Spleen (tissue), 11 donors: ENCODE measurements around the gene PSME3IP1. TPM values are rescaled to one million over a fixed set of nuclear protein-coding genes. Genes with fewer than 3 reads are reported as not detected.

Source experiments
- DNase-seq: peaks from one replicate; pipeline ENCODE4 v3.0.0-alpha.2; 2020
- H3K27ac ChIP-seq, 8 donors: fragments of 200-600 bp; sonication (generic) in 7 of 8; 1 replicate in 4 of 8; 2 replicates in 4 of 8; pipeline versions ENCODE4 v1.5.0 to v1.8.0; 2016 to 2021; ENCODE audit warnings: inconsistent platforms in 4 of 8, mild to moderate bottlenecking in 4 of 8, moderate library complexity in 1 of 8
- H3K27me3 ChIP-seq, 7 donors: fragments of 200-600 bp; sonication (generic) in 6 of 7; replicated peaks in 1 of 7; 1 replicate in 4 of 7; 2 replicates in 3 of 7; pipeline versions ENCODE4 v1.5.0 to v1.8.0; 2016 to 2021; ENCODE audit warnings: inconsistent platforms in 3 of 7, mild to moderate bottlenecking in 1 of 7
- H3K36me3 ChIP-seq, 6 donors: fragments of 200-600 bp; sonication (generic) in 5 of 6; 1 replicate in 4 of 6; 2 replicates in 2 of 6; pipeline versions ENCODE4 v1.5.0 to v1.8.0; 2016 to 2021; ENCODE audit warnings: inconsistent platforms in 2 of 6
- H3K4me1 ChIP-seq, 6 donors: fragments of 200-600 bp; sonication (generic) in 5 of 6; 1 replicate in 3 of 6; 2 replicates in 3 of 6; pipeline versions ENCODE4 v1.5.0 to v1.8.0; 2016 to 2021; ENCODE audit warnings: inconsistent platforms in 3 of 6
- H3K4me3 ChIP-seq, 8 donors: fragments of 200-600 bp; sonication (generic) in 7 of 8; 1 replicate in 4 of 8; 2 replicates in 4 of 8; pipeline versions ENCODE4 v1.5.0 to v1.8.0; 2016 to 2021; ENCODE audit warnings: inconsistent platforms in 4 of 8, mild to moderate bottlenecking in 4 of 8, moderate library complexity in 2 of 8
- H3K9me3 ChIP-seq, 8 donors: fragments of 200-600 bp; sonication (generic) in 7 of 8; 1 replicate in 4 of 8; 2 replicates in 4 of 8; pipeline versions ENCODE4 v1.5.0 to v1.8.0; 2016 to 2021; ENCODE audit warnings: inconsistent platforms in 4 of 8
- CTCF ChIP-seq, 11 experiments: fragments of 200-600 bp in 7 of 11; fragments of 450-650 bp in 4 of 11; sonication (generic) in 4 of 11; IDR thresholded peaks in 8 of 11; conservative IDR thresholded peaks in 3 of 11; 1 replicate in 7 of 11; 2 replicates in 4 of 11; pipeline versions ENCODE4 v1.4.0 to v1.8.0; 2016 to 2021; ENCODE audit warnings: antibody characterized with exemption in 11 of 11, inconsistent platforms in 4 of 11, mild to moderate bottlenecking in 1 of 11
- POLR2A ChIP-seq, 3 donors: fragments of 450-650 bp; IDR thresholded peaks; one replicate each; pipeline ENCODE4 v1.5.1; 2017; ENCODE audit warnings: antibody characterized with exemption in 3 of 3, mild to moderate bottlenecking in 1 of 3
- POLR2AphosphoS5 ChIP-seq, 3 donors: sonication (generic); formaldehyde crosslinking; IDR thresholded peaks; one replicate each; pipeline ENCODE4 v1.5.1; 2017; ENCODE audit warnings: antibody characterized with exemption in 3 of 3
- WGBS, 5 donors: extraction: QIAGEN DNeasy Blood & Tissue Kit in 3 of 5; methylation state at CpG; one replicate each; pipeline versions ENCODE4 v1.1.5 to v1.1.7; 2013 to 2018; 5-methylcytosine and 5-hydroxymethylcytosine counted together
- intact Hi-C: fragments of 100-400 bp; cut with DNase I; formaldehyde crosslinking; loops from one replicate; pipeline ENCODE4 v1.15.0; 2023; ENCODE audit warnings: low total_unique reads
- polyA plus RNA-seq, 3 donors: library from polyadenylated mRNA; stranded (reverse); fragments of 200-250 nt; gene quantifications; one replicate each; pipeline ENCODE4 v1.2.1, GENCODE V29; 2013
- total RNA-seq, 7 donors: library from RNA; depleted of rRNA in 3 of 7; stranded (reverse); fragments of >200 nt in 3 of 7; fragmentation: NEBNext Ultra II Directional in 4 of 7; extraction: Animal tissue kit (Norgen Biotek cat#: 25700) in 4 of 7; gene quantifications; one replicate each; pipeline versions ENCODE4 v1.1.0 to v1.2.1, GENCODE V29; 2016 to 2021
- donor health status: healthy with polysubstance abuse.
- donor health status: DM: no; HTN: no; CAD: no; lungs with moderate emphysema.
- donor health status: DM: no; HTN: no; CAD: no.
- donor health status: Bipolar disorder and iron deficiency.
- donor health status: healthy.
- donor health status: DM: no; HTN: no; CAD: no.
- donor health status: DM: yes; HTN: yes; CAD: no.

The PSME3IP1 gene
- total and polyA plus RNA-seq, 10 donors = 64.6 to 128 (median 96.0) TPM

GRCh38 chr16:57167538-57167937 is 18.3 kb downstream of the PSME3IP1 start:
- DNase-seq = no peak
- intact Hi-C loops = loop anchor here (10.0 kb wide), 1 partner anchor 83 kb away; no protein-coding TSS in a partner anchor
- Histone ChIP-seq H3K36me3 (peaks cover 0 to 94% (median 69%) of the 10 kb centered on the region in 6 donors), H3K4me3 (no peak overlapping the region), H3K27me3 (no peaks in the 10 kb centered on the region), H3K4me1 (peaks cover 0 to 32% (median 24%) of the 10 kb centered on the region in 6 donors), H3K27ac (peak overlapping the region in 4 of 8 donors; percentile 42 to 75 (median 58)), H3K9me3 (no peaks in the 10 kb centered on the region)
- 67 to 77% (median 74%) methylated on average over 3 of the region's 3 CpGs for WGBS, 5 donors
- TF ChIP-seq POLR2AphosphoS5 (IDR thresholded peaks at IDR 0.05) (no peak), POLR2A (IDR thresholded peaks at IDR 0.05) (no peak), CTCF (IDR thresholded peaks at IDR 0.05 in 8 of 11, conservative IDR thresholded peaks at IDR 0.05 in 3 of 11) (no peak)

DNA sequence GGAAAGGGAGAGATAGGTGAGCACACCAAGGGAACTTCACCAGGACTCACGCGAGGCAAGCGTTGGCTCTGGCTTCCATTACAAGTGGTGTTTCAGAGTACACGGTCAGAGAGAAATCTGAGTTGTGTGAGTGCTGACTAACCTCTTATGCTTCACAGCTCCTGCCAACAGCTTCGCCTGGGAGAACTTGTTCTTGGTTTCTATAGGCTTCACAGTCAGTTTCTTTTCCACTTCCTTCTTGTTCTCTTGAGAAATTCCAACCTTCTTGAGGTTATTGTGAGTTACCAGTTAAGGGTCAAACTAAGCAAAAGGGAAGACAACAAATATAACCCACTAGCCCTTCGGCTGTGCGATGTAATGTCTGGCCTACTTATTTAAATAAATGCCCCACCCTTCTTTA is 18.9 kb downstream of the PSME3IP1 start:
- DNase-seq = no peak

GRCh38 chr16:57166451-57166850 is 19.4 kb downstream of the PSME3IP1 start:
- peaks cover 0 to 32% (median 24%) of the 10 kb centered on the region in 6 donors for H3K4me1 ChIP-seq
- H3K4me3 ChIP-seq = no peak overlapping the region
- intact Hi-C loops = loop anchor here (10.0 kb wide), 1 partner anchor 82 kb away; no protein-coding TSS in a partner anchor
- TF ChIP-seq POLR2AphosphoS5 (IDR thresholded peaks at IDR 0.05) = no peak
- no peak for TF ChIP-seq CTCF (IDR thresholded peaks at IDR 0.05 in 8 of 11, conservative IDR thresholded peaks at IDR 0.05 in 3 of 11)
- TF ChIP-seq POLR2A (IDR thresholded peaks at IDR 0.05) = no peak
- no peak for DNase-seq
- no peaks in the 10 kb centered on the region for H3K27me3 ChIP-seq
- no peaks in the 10 kb centered on the region for H3K9me3 ChIP-seq
- peaks cover 0 to 94% (median 68%) of the 10 kb centered on the region in 6 donors for H3K36me3 ChIP-seq
- H3K27ac ChIP-seq = peak overlapping the region in 6 of 8 donors; percentile 37 to 79 (median 56)

More for the DNA sequence above, 18.9 kb downstream of the PSME3IP1 start:
- H3K27ac ChIP-seq = peak overlapping the region in 6 of 8 donors; percentile 37 to 79 (median 56)
- no peaks in the 10 kb centered on the region for H3K9me3 ChIP-seq
- intact Hi-C loops = loop anchor here (10.0 kb wide), 1 partner anchor 82 kb away; no protein-coding TSS in a partner anchor
- peak in 1 of 3 donors; percentile 48 for TF ChIP-seq POLR2AphosphoS5 (IDR thresholded peaks at IDR 0.05)
- TF ChIP-seq CTCF (IDR thresholded peaks at IDR 0.05 in 8 of 11, conservative IDR thresholded peaks at IDR 0.05 in 3 of 11) = no peak
- 51 to 70% (median 65%) methylated on average over 7 of the region's 7 CpGs for WGBS, 5 donors
- no peaks in the 10 kb centered on the region for H3K27me3 ChIP-seq
- H3K4me3 ChIP-seq = no peak overlapping the region
- H3K36me3 ChIP-seq = peaks cover 0 to 94% (median 69%) of the 10 kb centered on the region in 6 donors
- H3K4me1 ChIP-seq = peaks cover 0 to 32% (median 24%) of the 10 kb centered on the region in 6 donors

GRCh38 chr16:57165938-57166337 is 19.9 kb downstream of the PSME3IP1 start:
- H3K4me1 ChIP-seq = peaks cover 0 to 35% (median 25%) of the 10 kb centered on the region in 6 donors
- peak overlapping the region in 4 of 8 donors; percentile 38 to 79 (median 72) for H3K27ac ChIP-seq
- intact Hi-C loops = loop anchor here (10.0 kb wide), 1 partner anchor 81 kb away; no protein-coding TSS in a partner anchor
- H3K4me3 ChIP-seq = no peak overlapping the region
- H3K9me3 ChIP-seq = no peaks in the 10 kb centered on the region
- H3K36me3 ChIP-seq = peaks cover 0 to 94% (median 67%) of the 10 kb centered on the region in 6 donors
- no peaks in the 10 kb centered on the region for H3K27me3 ChIP-seq
- DNase-seq = no peak
- WGBS, 5 donors = 68 to 89% (median 77%) methylated on average over 3 of the region's 3 CpGs
- TF ChIP-seq POLR2AphosphoS5 (IDR thresholded peaks at IDR 0.05) (no peak), CTCF (IDR thresholded peaks at IDR 0.05 in 8 of 11, conservative IDR thresholded peaks at IDR 0.05 in 3 of 11) (no peak), POLR2A (IDR thresholded peaks at IDR 0.05) (no peak)
